GM19468 (cell line): ENCODE data around the gene FRZB.

ENCODE experiments used
- ATAC-seq: cut with Tn5 transposase; IDR thresholded peaks from one replicate; pipeline ENCODE4 v1.9.1; 2021; ENCODE audit warnings: mild to moderate bottlenecking, moderate library complexity, moderate number of reproducible peaks; ENCODE audit not compliant: unreplicated experiment; ENCODE audit errors: extremely low read depth

FRZB gene

GRCh38 chr2:182852801-182853200, 13.6 kb downstream of the FRZB start:
- ATAC-seq, result no peak

- no peak for ATAC-seq
Measured at GRCh38 chr2:182852090-182852489, 14.3 kb downstream of the FRZB start.

- no peak for ATAC-seq
Measured at GRCh38 chr2:182845794-182846417, 20.5 kb downstream of the FRZB start.

- ATAC-seq, result no peak
Measured at GRCh38 chr2:182836451-182836850, 30.0 kb downstream of the FRZB start.

- ATAC-seq, result no peak
Measured at GRCh38 chr2:182834293-182834692, 32.1 kb downstream of the FRZB start.

- no peak for ATAC-seq
Measured at GRCh38 chr2:182833084-182833854, 33.2 kb downstream of the FRZB start.

- no peak for ATAC-seq
Measured at GRCh38 chr2:182831921-182832320, 34.5 kb downstream of the FRZB start.

- ATAC-seq, result no peak
Measured at GRCh38 chr2:182831101-182831500, 35.3 kb downstream of the FRZB start.

- no peak for ATAC-seq
Measured at GRCh38 chr2:182827182-182827879, 39.1 kb downstream of the FRZB start.

GRCh38 chr2:182826496-182826895, 39.9 kb downstream of the FRZB start:
- ATAC-seq, result no peak

- ATAC-seq, result no peak
Measured at GRCh38 chr2:182826064-182826463, 40.4 kb downstream of the FRZB start.

- no peak for ATAC-seq
Measured at GRCh38 chr2:182824767-182825158, 41.7 kb downstream of the FRZB start.

GRCh38 chr2:182824056-182824766, 42.2 kb downstream of the FRZB start:
- ATAC-seq, result no peak

GRCh38 chr2:182822733-182823132, 43.7 kb downstream of the FRZB start:
- ATAC-seq, result no peak

- ATAC-seq, result no peak
Measured at GRCh38 chr2:182821182-182821581, 45.3 kb downstream of the FRZB start.

GRCh38 chr2:182819412-182819811, 47.0 kb downstream of the FRZB start:
- no peak for ATAC-seq

- ATAC-seq, result no peak
Measured at GRCh38 chr2:182818925-182819324, 47.5 kb downstream of the FRZB start.

- no peak for ATAC-seq
Measured at GRCh38 chr2:182818501-182818900, 47.9 kb downstream of the FRZB start.

- no peak for ATAC-seq
Measured at GRCh38 chr2:182817558-182817957, 48.9 kb downstream of the FRZB start.

GRCh38 chr2:182816866-182817265, 49.6 kb downstream of the FRZB start:
- no peak for ATAC-seq

GRCh38 chr2:182814804-182815203, 51.6 kb downstream of the FRZB start:
- ATAC-seq, result no peak
